NCI-H2196 (cell line): ENCODE data around the gene PPP2R5D.
"Not testable (repeated sequence)": the region's sequence is repeated elsewhere in the genome, so short reads cannot be mapped to it uniquely, and the experiment has no call there.

Experiments
- DNase-seq: peaks from one replicate; lab custom pipeline; 2025; ENCODE audit not compliant: unreplicated experiment; lab: John Stamatoyannopoulos, UW

Gene PPP2R5D

DNA sequence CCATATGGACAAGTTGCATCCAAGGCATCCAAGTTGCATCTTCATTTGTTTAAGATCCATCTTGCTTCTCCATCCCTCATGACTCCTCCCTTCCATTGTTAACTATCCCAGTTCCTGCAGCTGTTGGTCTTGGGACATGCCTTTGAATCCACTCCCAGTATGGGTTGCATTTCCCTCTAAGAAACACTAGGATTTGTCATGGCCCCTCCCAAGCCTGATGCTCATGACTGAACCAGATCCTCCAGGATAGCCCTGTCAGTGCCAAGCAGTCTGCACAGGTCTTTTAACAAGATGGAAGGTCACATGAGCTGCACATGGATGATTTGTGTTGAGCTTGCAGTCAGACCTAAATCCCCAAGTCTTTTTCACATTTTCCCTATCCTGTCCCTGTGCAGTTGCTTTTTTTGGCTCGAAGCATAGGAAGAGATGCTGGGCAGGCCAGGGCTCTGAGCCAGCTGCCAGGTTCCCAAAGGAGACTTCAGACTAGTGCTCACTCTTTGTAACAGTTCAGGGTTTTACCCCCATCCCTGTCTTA lies 4.2 kb downstream of the PPP2R5D start:
- DNase-seq, result no peak

DNA sequence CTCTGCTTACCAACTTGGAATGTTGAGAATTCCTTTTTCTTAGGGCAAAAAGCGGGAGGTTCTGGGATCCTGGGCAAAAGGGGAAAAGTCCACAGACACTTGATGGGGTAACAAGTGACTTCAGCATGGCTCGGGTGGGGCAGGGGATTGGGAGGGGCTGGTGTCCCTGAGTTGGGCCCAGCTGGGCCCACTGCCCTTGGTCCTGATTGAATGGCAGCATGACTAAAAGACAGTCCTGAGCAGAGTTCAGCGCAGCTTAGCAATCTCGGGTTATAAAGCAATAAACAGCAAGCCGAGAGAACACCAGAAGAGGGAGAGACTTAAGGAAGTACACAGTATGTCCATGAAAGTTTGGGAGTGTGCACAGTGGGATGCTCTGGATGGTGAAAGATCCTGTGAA lies 5.6 kb downstream of the PPP2R5D start:
- no peak for DNase-seq

DNA sequence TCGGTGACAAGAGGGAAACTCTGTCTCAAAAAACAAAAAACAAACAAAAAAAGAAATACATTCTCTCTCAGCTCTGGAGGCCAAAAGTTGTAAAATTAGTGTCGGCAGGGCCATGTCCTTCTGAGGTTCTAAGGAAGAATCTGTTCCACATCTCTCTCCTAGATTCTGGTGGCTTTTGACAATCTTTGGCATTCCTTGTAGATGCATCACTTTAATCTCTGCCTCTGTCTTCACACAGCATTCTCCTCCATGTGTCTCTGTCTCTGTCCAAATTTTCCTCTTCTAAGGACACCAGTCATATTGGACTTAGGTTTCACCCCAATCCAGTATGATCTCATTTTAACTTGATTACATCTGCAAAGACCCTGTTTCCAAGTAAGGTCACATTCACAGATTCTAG lies 9.1 kb downstream of the PPP2R5D start:
- no peak for DNase-seq

DNA sequence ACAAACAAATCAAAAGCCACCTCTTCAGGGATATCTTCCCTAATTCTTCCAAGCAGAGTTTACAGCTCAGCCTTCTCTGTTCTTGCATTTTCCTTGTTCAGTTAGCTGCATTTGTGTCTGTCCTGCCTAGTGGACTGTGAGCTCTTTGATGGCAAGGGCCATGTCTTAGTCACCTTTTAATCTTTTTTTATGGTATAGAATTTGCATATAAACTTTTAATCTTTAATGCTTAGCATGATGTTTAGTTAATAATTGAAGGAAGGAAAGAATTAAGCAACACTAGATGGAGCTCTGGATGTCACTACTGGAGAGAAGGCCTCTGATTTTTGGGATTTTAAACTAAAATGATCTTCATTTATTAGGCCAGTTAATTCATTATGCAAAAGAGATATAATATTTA lies 12.1 kb downstream of the PPP2R5D start:
- DNase-seq, result no peak

DNA sequence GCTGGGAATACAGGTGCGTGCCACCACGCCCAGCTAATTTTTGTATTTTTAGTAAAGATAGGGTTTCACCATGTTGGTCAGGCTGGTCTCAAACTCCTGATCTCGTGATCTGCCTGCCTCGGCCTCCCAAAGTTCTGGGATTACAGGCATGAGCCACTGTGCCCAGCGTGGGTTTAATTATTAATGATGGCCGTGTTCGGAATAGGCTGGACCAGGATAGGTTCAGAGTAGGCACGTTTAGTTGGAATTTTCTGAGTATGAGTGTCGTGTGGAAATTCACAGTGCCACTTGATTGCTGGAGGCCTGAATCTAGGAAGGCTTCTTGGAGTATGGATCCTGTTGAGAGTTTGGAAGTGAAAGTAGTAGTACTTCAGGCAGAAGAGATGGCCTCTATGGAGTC lies 13.8 kb downstream of the PPP2R5D start:
- DNase-seq, result not testable (repeated sequence)

DNA sequence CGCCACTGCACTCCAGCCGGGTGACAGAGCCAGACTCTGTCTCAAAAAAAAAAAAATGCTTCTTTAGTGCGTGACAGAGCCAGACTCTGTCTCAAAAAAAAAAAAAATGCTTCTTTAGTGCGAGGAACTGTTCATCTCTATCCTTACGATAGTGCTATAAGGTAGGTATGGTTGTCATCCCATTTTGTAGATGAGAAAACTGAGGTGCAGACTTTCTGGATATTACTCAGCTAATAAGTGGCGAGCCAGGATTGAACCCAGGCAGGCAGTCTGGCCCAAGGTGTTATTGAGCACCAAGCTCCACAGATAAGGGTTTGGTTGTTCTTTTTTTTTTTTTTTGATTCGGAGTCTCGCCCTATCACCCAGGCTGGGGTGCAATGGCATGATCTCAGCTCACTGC lies 17.5 kb downstream of the PPP2R5D start:
- no peak for DNase-seq

DNA sequence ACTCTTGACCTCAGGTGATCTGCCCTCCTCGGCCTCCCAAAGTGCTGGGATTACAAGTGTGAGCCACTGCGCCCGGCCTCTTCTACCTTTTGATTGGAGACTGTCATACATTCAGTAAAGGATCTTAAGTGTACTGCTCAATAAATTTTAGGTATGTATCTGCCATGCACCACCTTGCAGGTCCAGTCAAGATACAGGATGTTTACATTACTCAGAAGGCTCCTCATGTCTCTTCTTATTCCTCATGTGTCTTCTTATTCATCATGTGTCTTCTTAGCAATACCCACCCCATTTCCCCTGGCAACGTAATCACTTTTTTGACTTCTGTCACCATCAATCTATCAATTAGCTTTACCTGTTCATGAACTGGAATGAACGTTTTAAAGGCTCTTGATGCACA lies 21.5 kb downstream of the PPP2R5D start:
- DNase-seq, result no peak

DNA sequence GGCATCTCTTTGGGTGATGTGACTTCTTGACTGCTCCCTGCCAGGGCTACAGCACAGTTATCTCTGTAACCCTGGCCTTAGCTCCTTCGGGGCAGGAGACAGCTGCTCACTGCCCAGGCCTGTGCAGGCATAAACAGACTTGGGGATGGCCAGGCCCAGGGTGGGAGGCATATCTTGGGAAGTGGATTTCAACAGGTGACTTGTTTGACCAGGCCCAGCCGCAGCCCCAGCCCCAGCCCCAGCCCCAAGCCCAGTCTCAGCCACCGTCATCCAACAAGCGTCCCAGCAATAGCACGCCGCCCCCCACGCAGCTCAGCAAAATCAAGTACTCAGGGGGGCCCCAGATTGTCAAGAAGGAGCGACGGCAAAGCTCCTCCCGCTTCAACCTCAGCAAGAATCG lies 21.9 kb downstream of the PPP2R5D start:
- DNase-seq, result no peak

DNA sequence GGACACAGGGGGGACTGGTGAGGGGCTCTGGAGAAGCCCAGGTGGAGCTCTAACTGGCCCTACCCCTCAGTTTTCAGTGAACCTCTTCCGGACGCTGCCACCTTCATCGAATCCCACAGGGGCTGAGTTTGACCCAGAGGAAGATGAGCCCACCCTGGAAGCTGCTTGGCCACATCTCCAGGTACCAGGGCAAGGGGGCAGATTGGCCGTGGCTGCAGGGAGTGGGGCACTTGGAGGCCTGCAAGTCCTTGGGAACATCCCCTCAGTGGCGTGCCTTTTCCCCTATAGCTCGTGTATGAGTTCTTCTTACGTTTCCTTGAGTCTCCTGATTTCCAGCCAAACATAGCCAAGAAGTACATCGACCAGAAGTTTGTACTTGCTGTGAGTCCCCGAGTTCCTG lies 22.8 kb downstream of the PPP2R5D start:
- no peak for DNase-seq

DNA sequence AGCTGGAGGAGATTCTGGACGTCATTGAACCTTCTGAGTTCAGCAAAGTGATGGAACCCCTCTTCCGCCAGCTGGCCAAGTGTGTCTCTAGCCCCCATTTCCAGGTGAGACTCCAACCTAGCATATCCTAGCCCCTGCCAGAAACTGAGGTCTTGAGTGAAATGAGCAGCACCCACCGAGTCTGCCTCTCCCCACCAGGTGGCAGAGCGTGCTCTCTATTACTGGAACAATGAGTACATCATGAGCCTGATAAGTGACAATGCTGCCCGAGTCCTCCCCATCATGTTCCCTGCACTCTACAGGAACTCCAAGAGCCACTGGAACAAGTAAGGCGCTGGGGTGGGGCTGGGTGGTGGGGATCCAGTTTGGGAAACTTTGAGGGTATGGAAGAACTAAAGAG lies 24.8 kb downstream of the PPP2R5D start:
- peak; percentile 23 for DNase-seq

DNA sequence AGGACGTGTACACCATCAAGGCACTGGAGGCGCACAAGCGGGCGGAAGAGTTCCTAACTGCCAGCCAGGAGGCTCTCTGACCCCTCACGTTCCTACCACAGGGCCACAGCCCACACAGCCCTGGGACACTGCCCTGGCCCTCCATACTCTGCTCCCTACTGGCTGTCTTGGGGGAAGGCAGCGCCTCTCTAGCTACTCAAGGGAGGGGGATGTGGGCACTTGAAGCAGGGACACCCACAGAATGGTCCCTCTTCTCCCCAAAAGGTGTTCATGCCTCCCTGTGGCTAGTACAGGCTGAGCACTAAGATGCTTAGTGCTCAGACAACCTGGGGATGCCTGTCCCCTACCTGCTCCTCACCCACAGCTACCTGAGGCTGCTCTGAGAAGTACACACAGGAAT lies 26.8 kb downstream of the PPP2R5D start:
- DNase-seq, result no peak

DNA sequence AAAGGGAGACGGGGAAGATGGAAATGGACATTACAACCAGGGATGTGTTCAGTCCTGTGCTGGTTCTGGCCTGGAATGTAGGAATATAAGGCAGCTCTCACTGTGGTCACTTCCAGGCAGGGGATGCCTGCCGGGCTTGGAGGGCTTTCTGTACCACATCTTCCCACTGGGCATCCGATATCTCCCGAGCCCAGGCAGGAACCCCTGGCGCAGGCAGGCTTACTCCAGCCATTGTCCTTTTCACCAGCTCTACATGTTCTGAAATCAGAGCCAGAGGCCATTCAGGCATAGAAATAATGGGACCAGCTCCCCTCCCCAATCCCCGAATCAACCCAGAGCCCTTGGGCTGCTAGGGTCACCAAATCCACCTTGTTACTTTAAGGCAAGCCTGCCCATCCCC lies 28.0 kb downstream of the PPP2R5D start:
- DNase-seq, result no peak

DNA sequence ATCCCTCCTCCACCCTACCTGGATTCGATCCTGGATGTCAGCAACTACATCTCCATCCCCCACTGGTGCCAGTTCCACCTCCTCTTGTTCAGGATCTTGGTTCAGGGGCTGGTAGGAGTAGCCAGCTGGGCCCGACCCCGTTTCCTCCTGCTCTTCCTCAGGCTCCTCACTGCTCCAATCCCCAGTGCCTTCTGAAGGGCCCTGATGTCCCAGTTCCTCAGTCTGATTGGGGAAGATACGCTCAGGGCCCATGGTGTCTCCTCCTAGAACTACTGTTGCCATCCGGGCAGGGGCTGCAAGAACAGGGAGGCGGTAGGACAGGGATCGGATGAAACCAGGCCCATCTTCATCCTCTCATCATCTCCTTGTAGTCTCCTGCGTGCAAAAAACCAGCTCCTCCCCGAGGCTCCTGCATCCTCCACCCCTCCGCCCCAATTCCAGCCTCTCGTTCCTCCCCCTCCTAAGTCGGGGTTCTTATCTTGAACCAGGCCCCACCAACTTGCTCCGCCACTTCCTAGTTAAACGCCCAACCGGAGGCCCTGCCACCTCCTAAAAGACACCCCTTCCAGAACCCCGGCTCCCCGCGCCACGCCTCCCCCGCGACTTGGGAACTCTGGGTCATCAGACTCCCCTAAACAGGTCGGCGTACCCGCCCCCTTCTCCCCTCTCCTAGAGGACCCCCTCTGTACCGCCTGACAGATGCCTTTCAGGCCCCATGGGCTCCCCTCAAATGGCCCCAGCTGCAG lies 28.9 kb downstream of the PPP2R5D start:
- DNase-seq, result peak; percentile 47

DNA sequence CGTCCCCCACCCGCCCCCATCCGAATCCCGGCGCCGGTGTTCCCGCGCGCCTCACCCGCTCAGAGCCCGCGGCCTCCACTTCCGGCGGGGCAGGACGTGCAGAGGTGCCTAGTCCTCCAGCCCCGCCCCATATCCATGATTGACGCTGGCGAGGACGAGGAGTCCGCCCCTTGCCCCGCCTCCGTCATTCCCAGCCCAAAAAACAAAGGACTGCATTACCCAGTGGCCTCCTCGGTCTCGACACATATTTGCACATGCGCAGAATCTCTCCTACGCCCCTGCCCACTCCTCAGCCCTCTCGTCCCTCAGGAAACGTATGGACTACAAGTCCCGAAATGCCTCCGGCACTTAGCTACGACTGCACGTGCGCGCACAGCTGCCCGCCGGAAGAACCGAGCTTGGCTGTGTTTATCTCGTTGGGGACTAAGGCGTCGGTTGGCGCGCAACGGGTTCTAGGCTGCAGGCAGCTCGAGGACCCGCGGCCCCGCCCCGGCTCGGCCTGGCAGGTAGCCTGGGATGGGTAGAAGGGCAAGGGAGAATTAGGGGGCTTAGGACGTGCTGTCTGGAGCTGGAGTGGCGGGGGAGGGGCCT lies 29.6 kb downstream of the PPP2R5D start, which contains the start of the genes KLHDC3 and MEA1:
Gene KLHDC3, plus strand, starts transcription at position 407 of the 591 bp plus-strand sequence. CDS start 2,944 bp downstream, outside the sequence.
Gene MEA1, minus strand, starts transcription at position 104 of the 591 bp plus-strand sequence. CDS start 133 bp downstream, outside the sequence.
- peak; percentile 99 for DNase-seq

DNA sequence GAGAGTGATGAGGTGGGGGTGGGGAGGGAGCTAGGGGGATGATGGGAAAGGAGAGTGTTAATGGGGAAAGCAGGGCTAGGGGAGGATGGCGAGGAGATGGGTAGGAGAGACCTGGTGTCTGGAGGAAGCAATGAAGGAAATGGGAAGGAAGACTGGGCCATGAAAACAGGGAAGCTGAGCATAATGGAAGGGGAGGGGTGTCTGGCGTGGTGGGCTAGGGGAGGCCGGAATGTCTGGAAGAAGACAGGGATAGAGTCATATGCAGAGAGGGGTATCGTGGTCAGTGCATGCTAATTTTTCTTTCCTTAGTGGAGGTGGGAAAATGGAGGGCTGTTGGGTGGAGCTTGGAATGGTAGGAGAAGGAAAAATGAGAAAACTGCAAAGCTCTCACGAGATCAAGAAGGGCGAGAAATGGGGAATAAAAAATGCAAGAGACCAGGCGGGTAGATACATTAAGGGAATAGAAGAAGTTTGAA lies 30.1 kb downstream of the PPP2R5D start:
- DNase-seq, result no peak

DNA sequence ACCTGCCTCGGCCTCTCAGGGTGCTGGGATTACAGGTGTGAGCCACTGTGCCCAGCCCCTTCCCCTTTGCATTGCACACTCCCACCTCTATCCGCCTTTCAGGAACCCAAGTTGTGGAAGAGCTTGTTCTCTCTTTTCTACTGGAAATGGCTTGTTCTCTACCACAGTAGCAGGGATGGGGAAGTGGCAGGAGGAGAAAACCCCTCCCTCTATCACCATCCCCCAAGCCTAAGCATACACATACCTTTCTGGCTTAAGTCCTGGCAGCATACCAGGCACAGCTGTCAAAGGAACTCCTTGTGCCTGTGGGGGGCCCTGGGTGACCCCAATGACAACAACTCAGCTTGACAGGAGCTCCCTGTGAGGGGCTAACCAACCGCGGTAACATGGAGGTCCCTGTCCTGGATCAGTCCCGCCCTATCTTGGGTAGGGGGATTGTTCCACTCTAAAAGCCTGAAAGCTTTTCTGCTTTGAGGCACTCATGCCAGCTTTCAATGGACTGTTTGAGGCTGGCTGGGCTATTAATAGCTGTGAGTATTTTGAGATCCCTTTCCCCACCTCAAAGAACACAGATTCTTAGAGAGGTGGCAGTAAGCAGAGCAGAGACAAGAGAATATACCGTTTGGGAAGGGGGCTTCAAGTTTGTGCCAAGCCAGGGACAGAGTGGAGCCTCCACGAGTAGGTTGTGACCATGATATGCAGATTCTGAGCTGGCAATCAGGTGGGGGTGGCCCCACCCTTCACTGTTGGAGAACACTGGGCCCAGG lies 32.0 kb downstream of the PPP2R5D start:
- no peak for DNase-seq

DNA sequence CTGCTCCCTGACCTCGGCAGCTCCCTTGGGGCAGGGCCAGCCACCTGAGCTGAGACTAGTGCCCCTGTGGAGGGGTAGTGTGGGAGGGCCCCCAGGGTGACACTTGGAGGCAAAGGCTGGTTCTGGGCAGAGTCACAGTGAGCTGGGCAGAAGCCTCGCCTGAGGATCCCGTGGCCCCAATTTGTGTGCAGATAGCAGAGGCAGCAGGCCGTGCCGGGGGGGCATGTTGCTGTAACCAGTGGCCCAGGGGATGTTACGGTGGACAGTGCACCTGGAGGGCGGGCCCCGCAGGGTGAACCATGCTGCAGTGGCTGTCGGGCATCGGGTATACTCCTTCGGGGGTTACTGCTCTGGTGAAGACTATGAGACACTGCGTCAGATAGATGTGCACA lies 32.6 kb downstream of the PPP2R5D start:
- no peak for DNase-seq

DNA sequence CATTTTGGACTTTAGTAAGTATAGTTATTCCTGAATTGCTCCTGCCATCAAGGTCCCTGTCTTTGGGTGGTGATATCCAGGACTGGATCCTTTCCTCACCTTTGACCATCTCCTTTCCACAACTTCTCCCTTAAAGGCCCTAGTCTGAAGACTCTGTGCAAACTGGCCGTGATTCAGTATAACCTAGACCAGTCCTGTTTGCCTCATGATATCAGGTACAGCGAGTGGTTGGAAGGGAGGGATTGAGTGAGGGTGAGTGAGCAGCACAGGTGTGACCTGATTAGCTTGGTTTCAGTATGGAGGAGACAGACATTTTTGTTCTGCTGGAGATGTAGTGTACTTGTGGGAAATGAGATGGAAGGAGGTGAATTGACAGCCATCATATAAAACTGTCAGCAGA lies 34.8 kb downstream of the PPP2R5D start:
- DNase-seq, result no peak

DNA sequence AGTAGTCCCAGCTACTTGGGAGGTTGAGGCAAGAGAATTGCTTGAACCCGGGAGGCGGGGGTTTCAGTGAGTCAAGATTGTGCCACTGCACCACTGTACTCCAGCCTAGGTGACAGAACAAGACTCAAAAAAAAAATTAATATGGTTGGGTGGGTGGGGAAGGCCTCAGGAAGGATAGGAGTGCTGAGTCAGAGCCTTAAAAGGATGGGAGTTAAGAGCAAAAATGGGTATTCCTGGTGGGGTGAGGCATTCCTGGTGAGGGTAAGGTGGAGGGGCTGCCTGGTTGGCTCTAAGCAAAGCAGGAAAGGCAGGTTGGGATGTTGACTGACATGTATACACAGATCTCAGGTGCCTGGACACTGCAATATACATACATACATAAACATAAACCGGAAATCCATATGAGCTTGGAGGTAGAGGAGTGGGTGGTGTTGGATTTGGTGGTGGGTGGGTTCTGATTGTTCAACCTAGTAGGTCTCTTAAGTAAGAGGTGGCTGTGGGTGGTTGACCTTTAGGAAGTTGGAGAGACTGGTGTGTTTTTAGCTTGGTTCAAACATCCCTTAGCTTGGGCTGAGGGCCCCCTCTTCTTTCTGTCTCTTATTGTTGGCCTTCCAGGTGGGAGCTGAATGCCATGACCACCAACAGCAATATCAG lies 35.8 kb downstream of the PPP2R5D start:
- DNase-seq, result no peak

DNA sequence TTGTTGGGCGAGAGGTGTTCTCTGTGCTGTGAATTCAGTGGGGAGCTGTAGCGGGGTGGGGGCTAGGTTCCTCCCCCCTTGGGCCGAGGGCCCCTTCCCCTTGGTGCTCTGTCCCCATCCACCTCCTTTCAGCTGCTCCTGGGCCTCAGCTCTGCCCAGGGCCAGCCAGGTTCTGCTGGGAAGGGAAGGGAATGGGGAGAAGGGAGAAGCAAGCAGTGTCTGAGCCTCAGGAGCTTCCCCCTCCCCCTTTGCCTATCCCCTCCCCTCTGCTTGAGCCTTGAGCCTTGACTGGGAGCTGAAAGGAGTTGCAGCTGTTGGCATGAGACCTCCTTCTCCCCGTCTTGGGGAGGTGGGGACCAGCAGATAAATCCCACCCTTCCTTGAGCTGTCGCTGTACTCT lies 36.5 kb downstream of the PPP2R5D start:
- no peak for DNase-seq
